CD4-positive, alpha-beta T cell treated with Interleukin-12 subunit alpha and Interleukin-12 subunit beta, for 1 hour (primary cell): Measurements from ENCODE around the gene ASCL5.
"Not testable (repeated sequence)": the region's sequence is repeated elsewhere in the genome, so short reads cannot be mapped to it uniquely, and the experiment has no call there.

ENCODE experiments used
- DNase-seq: peaks from one replicate; pipeline ENCODE4 v3.0.0-alpha.2; 2020

Gene ASCL5

GRCh38 chr1:201126832-201127754 lies at the start of gene ASCL5:
ASCL5 (minus strand) TSS chr1:201127184; CDS start chr1:201115372, 11,812 bp downstream.
- no peak for DNase-seq

- no peak for DNase-seq
Observed at GRCh38 chr1:201175820-201176500, 49.0 kb upstream of the ASCL5 start.

- DNase-seq: no peak
Observed at GRCh38 chr1:201173736-201174135, 46.8 kb upstream of the ASCL5 start.

- no peak for DNase-seq
Observed at GRCh38 chr1:201172999-201173610, 46.1 kb upstream of the ASCL5 start.

GRCh38 chr1:201172326-201172725 lies 45.3 kb upstream of the ASCL5 start:
- no peak for DNase-seq

- DNase-seq: peak; percentile 45
Observed at GRCh38 chr1:201171063-201172036, 44.4 kb upstream of the ASCL5 start.

GRCh38 chr1:201170533-201171062 lies 43.6 kb upstream of the ASCL5 start:
- DNase-seq: peak; percentile 81

GRCh38 chr1:201169971-201170532 lies 43.1 kb upstream of the ASCL5 start:
- no peak for DNase-seq

- no peak for DNase-seq
Observed at GRCh38 chr1:201169203-201169602, 42.2 kb upstream of the ASCL5 start.

GRCh38 chr1:201167041-201167991 lies 40.3 kb upstream of the ASCL5 start:
- no peak for DNase-seq

GRCh38 chr1:201164645-201165044 lies 37.7 kb upstream of the ASCL5 start:
- DNase-seq: no peak

GRCh38 chr1:201163707-201164106 lies 36.7 kb upstream of the ASCL5 start:
- DNase-seq: no peak

- DNase-seq: not testable (repeated sequence)
Observed at GRCh38 chr1:201163036-201163435, 36.1 kb upstream of the ASCL5 start.

GRCh38 chr1:201157949-201158348 lies 31.0 kb upstream of the ASCL5 start:
- no peak for DNase-seq

- DNase-seq: no peak
Observed at GRCh38 chr1:201156819-201157218, 29.8 kb upstream of the ASCL5 start.

- no peak for DNase-seq
Observed at GRCh38 chr1:201156346-201156745, 29.4 kb upstream of the ASCL5 start.

GRCh38 chr1:201155354-201155753 lies 28.4 kb upstream of the ASCL5 start:
- DNase-seq: no peak

GRCh38 chr1:201154389-201155165 lies 27.6 kb upstream of the ASCL5 start, which contains the start of gene TMEM9:
TMEM9 (minus strand) TSS chr1:201154474; CDS start chr1:201153923, 551 bp downstream.
- DNase-seq: peak; percentile 97
